Measurements from ENCODE around the gene MPV17L2. TPM values are rescaled to one million over a fixed set of nuclear protein-coding genes. Genes with fewer than 3 reads are reported as not detected.
A peak's percentile ranks its signal among the peaks of the same experiment; 100 is the strongest.

MPV17L2 gene
- total RNA-seq, 4 donors from 2014 or later: 11.1 to 19.0 (median 15.5) TPM

DNA sequence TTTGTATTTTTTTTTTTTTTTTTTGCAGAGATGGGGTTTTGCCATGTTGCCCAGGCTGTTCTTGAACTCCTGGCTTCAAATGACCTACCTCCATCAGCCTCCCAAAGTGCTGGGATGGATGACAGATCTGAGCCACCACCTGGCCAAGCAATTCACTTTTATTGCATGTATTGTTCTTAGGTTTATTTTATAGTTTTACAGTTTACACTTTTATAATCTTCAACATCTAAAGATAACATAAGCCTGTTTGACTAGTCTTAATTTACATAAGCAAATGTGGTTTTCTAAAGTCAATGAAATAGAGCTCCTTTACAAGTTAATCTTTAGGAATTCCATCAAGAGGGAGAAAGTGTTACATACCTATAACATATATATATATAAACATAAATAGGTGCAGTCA, 9.5 kb upstream of the MPV17L2 start:
- H3K4me3 ChIP-seq: no peak overlapping the region
- H3K4me1 ChIP-seq: no peaks in the 10 kb centered on the region
- H3K27ac ChIP-seq: no peak overlapping the region
- no peak for TF ChIP-seq EP300 (IDR thresholded peaks at IDR 0.05)
- TF ChIP-seq POLR2A (IDR thresholded peaks at IDR 0.05): no peak
- TF ChIP-seq, protein P1, sequence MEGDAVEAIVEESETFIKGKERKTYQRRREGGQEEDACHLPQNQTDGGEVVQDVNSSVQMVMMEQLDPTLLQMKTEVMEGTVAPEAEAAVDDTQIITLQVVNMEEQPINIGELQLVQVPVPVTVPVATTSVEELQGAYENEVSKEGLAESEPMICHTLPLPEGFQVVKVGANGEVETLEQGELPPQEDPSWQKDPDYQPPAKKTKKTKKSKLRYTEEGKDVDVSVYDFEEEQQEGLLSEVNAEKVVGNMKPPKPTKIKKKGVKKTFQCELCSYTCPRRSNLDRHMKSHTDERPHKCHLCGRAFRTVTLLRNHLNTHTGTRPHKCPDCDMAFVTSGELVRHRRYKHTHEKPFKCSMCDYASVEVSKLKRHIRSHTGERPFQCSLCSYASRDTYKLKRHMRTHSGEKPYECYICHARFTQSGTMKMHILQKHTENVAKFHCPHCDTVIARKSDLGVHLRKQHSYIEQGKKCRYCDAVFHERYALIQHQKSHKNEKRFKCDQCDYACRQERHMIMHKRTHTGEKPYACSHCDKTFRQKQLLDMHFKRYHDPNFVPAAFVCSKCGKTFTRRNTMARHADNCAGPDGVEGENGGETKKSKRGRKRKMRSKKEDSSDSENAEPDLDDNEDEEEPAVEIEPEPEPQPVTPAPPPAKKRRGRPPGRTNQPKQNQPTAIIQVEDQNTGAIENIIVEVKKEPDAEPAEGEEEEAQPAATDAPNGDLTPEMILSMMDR (IDR thresholded peaks at IDR 0.05): no peak
- H3K9me3 ChIP-seq: no peaks in the 10 kb centered on the region
- DNase-seq (ENCODE audit: low spot score in 2 of 2): no peak
- no peaks in the 10 kb centered on the region for H3K36me3 ChIP-seq
- H3K27me3 ChIP-seq: no peaks in the 10 kb centered on the region

DNA sequence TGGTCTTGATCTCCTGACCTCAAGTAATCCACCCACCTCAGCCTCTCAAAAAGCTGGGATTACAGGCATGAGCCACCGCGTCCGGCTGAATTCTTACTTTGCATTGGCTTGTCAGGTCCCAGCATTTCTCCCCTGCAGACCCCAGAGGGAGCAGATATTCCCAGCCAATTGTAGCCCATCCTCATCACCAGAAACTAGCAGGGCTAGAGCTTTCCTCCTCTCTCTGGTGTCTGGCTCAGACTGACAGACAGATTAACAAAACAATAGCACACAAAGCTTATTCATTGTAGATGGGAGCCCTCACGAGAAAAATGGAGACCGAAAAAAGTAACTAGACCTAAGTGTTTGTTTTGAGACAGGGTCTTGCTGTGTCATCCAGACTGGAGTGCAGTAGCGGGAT, 7.5 kb upstream of the MPV17L2 start:
- no peaks in the 10 kb centered on the region for H3K9me3 ChIP-seq
- H3K4me3 ChIP-seq: no peak overlapping the region
- DNase-seq (ENCODE audit: low spot score in 2 of 2): no peak
- no peaks in the 10 kb centered on the region for H3K36me3 ChIP-seq
- no peaks in the 10 kb centered on the region for H3K4me1 ChIP-seq
- no peak overlapping the region for H3K27ac ChIP-seq
- H3K27me3 ChIP-seq: no peaks in the 10 kb centered on the region
- WGBS, 2 donors: 49 to 56% methylated on average over 6 of the region's 6 CpGs
- TF ChIP-seq, protein P1 (IDR thresholded peaks at IDR 0.05): no peak
- no peak for TF ChIP-seq EP300 (IDR thresholded peaks at IDR 0.05)

DNA sequence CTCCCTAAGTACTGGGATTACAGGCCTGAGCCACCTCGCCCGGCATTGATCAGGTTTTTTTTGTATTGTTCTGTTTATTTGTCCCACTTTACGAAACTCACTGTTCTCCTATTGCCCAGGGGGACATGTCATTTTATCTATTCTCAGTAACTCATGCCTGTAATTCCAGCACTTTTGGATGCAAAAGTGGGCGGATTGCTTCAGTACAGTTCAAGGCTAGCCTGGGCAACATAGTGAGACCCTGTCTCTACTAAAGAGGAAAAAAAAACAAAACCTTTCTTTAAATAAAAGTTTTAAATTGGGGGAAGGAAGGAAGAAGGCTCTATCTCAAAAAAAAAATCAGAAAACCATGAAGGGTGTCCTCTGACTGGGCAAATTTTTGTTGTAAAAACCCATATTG, 2.7 kb upstream of the MPV17L2 start:
- Histone ChIP-seq H3K27me3 (no peaks in the 10 kb centered on the region), H3K36me3 (no peaks in the 10 kb centered on the region), H3K4me3 (no peak overlapping the region), H3K9me3 (no peaks in the 10 kb centered on the region), H3K27ac (no peak overlapping the region), H3K4me1 (peaks cover 0 to 28% (median 14%) of the 10 kb centered on the region in 4 donors)
- WGBS, 2 donors: 83 to 91% methylated on average over 4 of the region's 4 CpGs
- no peak for DNase-seq (ENCODE audit: low spot score in 2 of 2)
- TF ChIP-seq EP300 (IDR thresholded peaks at IDR 0.05): no peak

DNA sequence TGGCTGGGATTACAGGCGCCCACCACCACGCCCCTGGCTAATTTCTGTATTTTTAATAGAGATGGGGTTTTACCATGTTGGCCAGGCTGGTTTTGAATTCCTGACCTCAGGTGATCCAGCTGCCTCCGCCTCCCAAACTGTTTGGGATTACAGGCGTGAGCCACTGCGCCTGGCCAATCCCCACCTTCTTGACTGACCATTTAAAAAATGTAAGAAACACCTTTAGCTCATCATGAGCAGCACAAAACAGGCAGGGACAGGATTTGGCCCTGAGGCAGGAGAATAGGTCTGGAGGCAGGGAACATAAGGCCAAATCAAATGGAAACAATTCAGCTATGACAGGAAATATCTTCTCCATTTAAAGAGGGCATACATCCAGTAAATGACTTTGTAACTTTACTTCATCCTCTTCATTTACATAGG, 1.4 kb upstream of the MPV17L2 start:
- Histone ChIP-seq H3K27me3 (no peaks in the 10 kb centered on the region), H3K36me3 (peaks cover 0 to 13% (median 0%) of the 10 kb centered on the region in 3 donors), H3K27ac (peak overlapping the region; percentile 90 to 97 (median 95)), H3K4me3 (peak overlapping the region; percentile 45 to 99 (median 70)), H3K9me3 (no peaks in the 10 kb centered on the region), H3K4me1 (peaks cover 0 to 28% (median 14%) of the 10 kb centered on the region in 4 donors)
- 77 to 82% methylated on average over 5 of the region's 5 CpGs for WGBS, 2 donors
- no peak for DNase-seq (ENCODE audit: low spot score in 2 of 2)
- TF ChIP-seq, protein P1 (IDR thresholded peaks at IDR 0.05): peak in 1 of 5 experiments; percentile 50
- TF ChIP-seq POLR2A (IDR thresholded peaks at IDR 0.05): no peak

DNA sequence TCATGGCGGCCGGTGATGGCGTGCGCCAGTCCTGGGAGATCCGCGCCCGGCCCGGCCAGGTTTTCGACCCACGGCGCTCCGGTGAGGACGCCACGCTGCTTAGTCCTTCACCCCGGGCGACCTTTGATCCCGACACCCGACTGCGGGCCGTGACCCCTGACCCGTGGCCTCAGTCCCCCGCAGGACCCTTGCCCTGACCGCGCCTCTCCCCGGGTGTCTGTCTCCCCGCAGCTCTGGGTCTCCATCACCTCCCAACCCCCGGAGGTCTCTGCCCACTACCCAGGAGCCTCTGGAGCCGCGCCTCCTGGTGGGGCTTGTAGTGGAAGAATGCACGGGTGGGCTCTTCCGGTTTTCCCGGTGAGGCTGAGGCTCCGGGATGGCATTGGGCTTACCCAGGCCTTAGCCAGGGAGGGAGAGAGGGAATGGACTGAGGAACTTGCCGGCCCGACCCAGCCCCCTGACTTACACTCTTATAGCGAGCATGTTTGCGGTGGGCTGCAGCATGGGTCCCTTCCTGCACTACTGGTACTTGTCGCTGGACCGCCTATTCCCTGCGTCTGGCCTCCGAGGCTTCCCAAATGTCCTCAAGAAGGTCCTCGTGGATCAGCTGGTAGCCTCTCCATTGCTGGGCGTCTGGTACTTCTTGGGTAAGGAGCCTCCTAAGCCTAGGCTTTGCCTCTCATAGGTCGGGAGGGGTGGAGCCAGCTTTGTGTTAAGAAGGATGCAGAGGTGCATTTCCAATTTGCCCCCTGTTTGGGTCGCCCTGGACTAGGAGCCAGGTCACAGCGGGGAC, 566 bp downstream of the MPV17L2 start:
- DNase-seq (ENCODE audit: low spot score in 2 of 2): no peak
- no peak for TF ChIP-seq EP300 (IDR thresholded peaks at IDR 0.05)
- no peak for TF ChIP-seq POLR2A (IDR thresholded peaks at IDR 0.05)
- TF ChIP-seq, protein P1 (IDR thresholded peaks at IDR 0.05): no peak
- 6 to 7% methylated on average over 31 to 39 of the region's 46 CpGs for WGBS, 2 donors
- Histone ChIP-seq H3K27ac (peak overlapping the region in 3 of 4 donors; percentile 81 to 95 (median 84)), H3K9me3 (no peaks in the 10 kb centered on the region), H3K27me3 (no peaks in the 10 kb centered on the region), H3K4me3 (peak overlapping the region; percentile 82 to 99 (median 86)), H3K4me1 (peaks cover 0 to 28% (median 14%) of the 10 kb centered on the region in 4 donors), H3K36me3 (peaks cover 0 to 30% (median 0%) of the 10 kb centered on the region in 3 donors)

Measured in tibial nerve (tissue), 4 donors.